OCI-LY1 (cell line): ENCODE results near the gene STARD3NL.

Experiments used
- CTCF ChIP-seq: fragments of 200-600 bp; sonication (generic), shearing (Covaris generic); IDR thresholded peaks from 2 replicates; pipeline ENCODE4 v1.5.1; 2017; ENCODE audit warnings: mild to moderate bottlenecking, antibody characterized with exemption, low read length, moderate library complexity, mixed read lengths
- EZH2 ChIP-seq: fragments of 200-600 bp; sonication (generic), shearing (Covaris generic); IDR thresholded peaks from 2 replicates; pipeline ENCODE4 v1.8.0; 2017; ENCODE audit warnings: borderline replicate concordance, mixed run types, mild to moderate bottlenecking, antibody characterized with exemption, low read length, moderate library complexity, mixed read lengths

GRCh38 chr7:38163671-38164070 is 14.4 kb upstream of the STARD3NL start:
- TF ChIP-seq CTCF (no peak), EZH2 (no peak)
